Liver (tissue), 3 donors: Measurements from ENCODE around the gene RNF175.

Experiments used
- ATF3 ChIP-seq: IDR thresholded peaks from 2 replicates; pipeline ENCODE4 v1.6.1; 2016; ENCODE audit warnings: antibody characterized with exemption
- CTCF ChIP-seq: fragments of 150-350 bp; IDR thresholded peaks from 2 replicates; pipeline ENCODE4 v1.5.1; 2017; ENCODE audit warnings: improper control_type of control experiment, low read depth, low read length; ENCODE audit not compliant: missing input control
- GABPA ChIP-seq, 2 donors: IDR thresholded peaks in 1 of 2; conservative IDR thresholded peaks in 1 of 2; 2 replicates each; pipeline ENCODE4 v1.6.1; 2016; ENCODE audit warnings: antibody characterized with exemption in 2 of 2, mild to moderate bottlenecking in 1 of 2, moderate library complexity in 1 of 2
- JUND ChIP-seq, 2 donors: IDR thresholded peaks; 2 replicates each; pipeline ENCODE4 v1.6.1; 2016; ENCODE audit warnings: antibody characterized with exemption in 2 of 2
- REST ChIP-seq: IDR thresholded peaks from 2 replicates; pipeline ENCODE4 v1.6.1; 2016; ENCODE audit warnings: antibody characterized with exemption, mild to moderate bottlenecking
- SP1 ChIP-seq: IDR thresholded peaks from 2 replicates; pipeline ENCODE4 v1.6.1; 2018; ENCODE audit warnings: antibody characterized with exemption, mild to moderate bottlenecking
- donor health status: healthy.
- donor health status: healthy.

GRCh38 chr4:153763404-153763803 is 3.6 kb upstream of the RNF175 start:
- TF ChIP-seq CTCF: no peak
- TF ChIP-seq REST: no peak
- TF ChIP-seq ATF3: no peak
- TF ChIP-seq SP1: no peak
- TF ChIP-seq GABPA (IDR thresholded peaks at IDR 0.05 in 1 of 2, conservative IDR thresholded peaks at IDR 0.05 in 1 of 2): no peak
- TF ChIP-seq JUND (IDR thresholded peaks at IDR 0.05): no peak
